Astrocyte (in vitro differentiated cells and primary cell): ENCODE results near the gene C5orf15. TPM values are rescaled to one million over a fixed set of nuclear protein-coding genes. Genes with fewer than 3 reads are reported as not detected.

Experiments used
- DNase-seq: peaks from one replicate; pipeline ENCODE4 v3.0.0-alpha.2; 2010; ENCODE audit warnings: low read depth
- FAIRE-seq: peaks from 2 replicates; lab custom pipeline; 2011; peaks lifted over from hg19 to GRCh38; lab: Jason Lieb, UNC
- H2AFZ ChIP-seq: 2 replicates; pipeline ENCODE4 v1.6.0; 2012; ENCODE audit warnings: low read depth, low read length, inconsistent platforms
- H3K27ac ChIP-seq: 2 replicates; pipeline ENCODE4 v1.5.1; 2011; ENCODE audit warnings: low read depth, low read length, inconsistent platforms
- H3K27me3 ChIP-seq: 2 replicates; pipeline ENCODE4 v1.6.0; 2011; ENCODE audit warnings: low read length, inconsistent platforms; ENCODE audit not compliant: insufficient read depth
- H3K36me3 ChIP-seq: 2 replicates; pipeline ENCODE4 v1.5.1; 2011; ENCODE audit warnings: low read length, inconsistent platforms; ENCODE audit not compliant: insufficient read depth
- H3K4me1 ChIP-seq: 2 replicates; pipeline ENCODE4 v1.5.1; 2011; ENCODE audit warnings: low read length, inconsistent platforms; ENCODE audit not compliant: insufficient read depth
- H3K4me2 ChIP-seq: 2 replicates; pipeline ENCODE4 v1.6.0; 2012; ENCODE audit warnings: low read length, inconsistent platforms
- H3K4me3 ChIP-seq: 2 replicates; pipeline ENCODE4 v1.5.1; 2011; ENCODE audit warnings: low read depth, mild to moderate bottlenecking, low read length, inconsistent platforms; ENCODE audit not compliant: insufficient read depth
- H3K79me2 ChIP-seq: 2 replicates; pipeline ENCODE4 v1.6.0; 2012; ENCODE audit warnings: mild to moderate bottlenecking, low read length, inconsistent platforms; ENCODE audit not compliant: insufficient read depth
- H3K9ac ChIP-seq: 2 replicates; pipeline ENCODE4 v1.6.0; 2012; ENCODE audit warnings: mild to moderate bottlenecking, low read length, inconsistent platforms
- H3K9me3 ChIP-seq: 2 replicates; pipeline ENCODE4 v1.5.1; 2012; ENCODE audit warnings: low read depth, mild to moderate bottlenecking, low read length, inconsistent platforms; ENCODE audit not compliant: insufficient read depth
- H4K20me1 ChIP-seq: 2 replicates; pipeline ENCODE4 v1.6.0; 2012; ENCODE audit warnings: low read length, inconsistent platforms; ENCODE audit not compliant: insufficient read depth
- H3K27ac Mint-ChIP-seq: one replicate; pipeline ENCODE4 v1.8.0; 2021; ENCODE audit warnings: mild to moderate bottlenecking, mixed read lengths; ENCODE audit not compliant: unreplicated experiment
- H3K27me3 Mint-ChIP-seq: one replicate; pipeline ENCODE4 v1.8.0; 2021; ENCODE audit warnings: low read depth, mixed read lengths; ENCODE audit not compliant: unreplicated experiment
- H3K36me3 Mint-ChIP-seq: one replicate; pipeline ENCODE4 v1.8.0; 2021; ENCODE audit warnings: low read depth, mixed read lengths; ENCODE audit not compliant: unreplicated experiment
- H3K4me1 Mint-ChIP-seq: one replicate; pipeline ENCODE4 v1.8.0; 2021; ENCODE audit warnings: low read depth, mixed read lengths; ENCODE audit not compliant: unreplicated experiment
- H3K4me3 Mint-ChIP-seq: one replicate; pipeline ENCODE4 v1.8.0; 2021; ENCODE audit warnings: mild to moderate bottlenecking, moderate library complexity, mixed read lengths; ENCODE audit not compliant: unreplicated experiment
- H3K9me3 Mint-ChIP-seq: one replicate; pipeline ENCODE4 v1.8.0; 2021; ENCODE audit warnings: mild to moderate bottlenecking, mixed read lengths; ENCODE audit not compliant: unreplicated experiment
- EZH2 ChIP-seq: IDR thresholded peaks from 2 replicates; pipeline ENCODE4 v1.6.1; 2012; ENCODE audit warnings: mild to moderate bottlenecking, low read length, inconsistent platforms; ENCODE audit not compliant: insufficient read depth
- total RNA-seq: library from RNA; stranded (reverse); gene quantifications from 2 replicates; pipeline ENCODE4 v1.2.1, GENCODE V29; 2021
- TF ChIP-seq, protein P1 (sequence below): IDR thresholded peaks from 2 replicates; pipeline ENCODE4 v1.5.1; 2011; ENCODE audit warnings: low read depth, mild to moderate bottlenecking, inconsistent platforms, low read length, moderate library complexity; ENCODE audit not compliant: insufficient read depth

The C5orf15 gene
- total RNA-seq, 1 donor from 2014 or later: 88.8 TPM

GRCh38 chr5:133918731-133919130, 49.7 kb downstream of the C5orf15 start:
- no peak for FAIRE-seq
- DNase-seq: no peak
- Histone ChIP-seq H3K36me3 (no peaks in the 10 kb centered on the region), H3K9ac (no peak overlapping the region), H3K4me1 (no peaks in the 10 kb centered on the region), H3K27me3 (peaks cover 2% of the 10 kb centered on the region), H3K79me2 (no peaks in the 10 kb centered on the region), H3K27ac (no peak overlapping the region), H3K9me3 (no peaks in the 10 kb centered on the region), H3K4me3 (no peak overlapping the region), H2AFZ (no peak overlapping the region), H3K4me2 (no peak overlapping the region), H4K20me1 (no peaks in the 10 kb centered on the region)
- no peak overlapping the region for H3K27ac Mint-ChIP-seq
- H3K36me3 Mint-ChIP-seq: peaks cover 2% of the 10 kb centered on the region
- no peak overlapping the region for H3K4me3 Mint-ChIP-seq
- H3K27me3 Mint-ChIP-seq: peaks cover 29% of the 10 kb centered on the region
- no peaks in the 10 kb centered on the region for H3K4me1 Mint-ChIP-seq
- H3K9me3 Mint-ChIP-seq: no peaks in the 10 kb centered on the region
- TF ChIP-seq, protein P1, sequence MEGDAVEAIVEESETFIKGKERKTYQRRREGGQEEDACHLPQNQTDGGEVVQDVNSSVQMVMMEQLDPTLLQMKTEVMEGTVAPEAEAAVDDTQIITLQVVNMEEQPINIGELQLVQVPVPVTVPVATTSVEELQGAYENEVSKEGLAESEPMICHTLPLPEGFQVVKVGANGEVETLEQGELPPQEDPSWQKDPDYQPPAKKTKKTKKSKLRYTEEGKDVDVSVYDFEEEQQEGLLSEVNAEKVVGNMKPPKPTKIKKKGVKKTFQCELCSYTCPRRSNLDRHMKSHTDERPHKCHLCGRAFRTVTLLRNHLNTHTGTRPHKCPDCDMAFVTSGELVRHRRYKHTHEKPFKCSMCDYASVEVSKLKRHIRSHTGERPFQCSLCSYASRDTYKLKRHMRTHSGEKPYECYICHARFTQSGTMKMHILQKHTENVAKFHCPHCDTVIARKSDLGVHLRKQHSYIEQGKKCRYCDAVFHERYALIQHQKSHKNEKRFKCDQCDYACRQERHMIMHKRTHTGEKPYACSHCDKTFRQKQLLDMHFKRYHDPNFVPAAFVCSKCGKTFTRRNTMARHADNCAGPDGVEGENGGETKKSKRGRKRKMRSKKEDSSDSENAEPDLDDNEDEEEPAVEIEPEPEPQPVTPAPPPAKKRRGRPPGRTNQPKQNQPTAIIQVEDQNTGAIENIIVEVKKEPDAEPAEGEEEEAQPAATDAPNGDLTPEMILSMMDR: no peak
- no peak for TF ChIP-seq EZH2

DNA sequence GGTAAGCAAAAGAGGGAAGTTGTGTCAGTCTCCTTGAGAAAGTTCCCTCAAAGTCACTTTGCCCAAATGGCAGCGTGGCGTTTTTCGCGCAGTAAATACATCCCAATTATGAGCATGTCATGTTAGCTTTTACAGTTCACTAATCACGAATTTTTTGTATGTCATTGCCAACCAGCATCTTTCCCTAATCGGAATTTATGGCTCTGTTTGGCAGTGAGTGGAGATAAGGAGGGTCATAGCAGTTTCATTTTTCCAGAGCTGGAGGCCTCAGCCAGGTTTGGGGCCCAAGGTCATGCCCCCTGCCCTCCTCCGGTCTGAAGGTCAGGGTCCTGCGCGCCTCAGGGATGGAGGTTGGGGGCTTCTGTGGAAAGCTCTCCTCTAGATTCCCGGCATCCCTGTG, 50.1 kb downstream of the C5orf15 start:
- TF ChIP-seq, protein P1: no peak
- TF ChIP-seq EZH2: no peak
- Mint-ChIP-seq H3K4me1 (no peaks in the 10 kb centered on the region), H3K27ac (no peak overlapping the region), H3K27me3 (peaks cover 29% of the 10 kb centered on the region), H3K9me3 (no peaks in the 10 kb centered on the region), H3K4me3 (no peak overlapping the region), H3K36me3 (peaks cover 2% of the 10 kb centered on the region)
- Histone ChIP-seq H3K9ac (no peak overlapping the region), H3K27me3 (peaks cover 2% of the 10 kb centered on the region), H2AFZ (no peak overlapping the region), H3K27ac (no peak overlapping the region), H3K79me2 (no peaks in the 10 kb centered on the region), H3K4me3 (no peak overlapping the region), H3K4me2 (no peak overlapping the region), H3K9me3 (no peaks in the 10 kb centered on the region), H4K20me1 (no peaks in the 10 kb centered on the region), H3K36me3 (no peaks in the 10 kb centered on the region), H3K4me1 (no peaks in the 10 kb centered on the region)
- DNase-seq: no peak
- no peak for FAIRE-seq

GRCh38 chr5:133917785-133918184, 50.6 kb downstream of the C5orf15 start:
- Histone ChIP-seq H3K4me3 (no peak overlapping the region), H3K9me3 (no peaks in the 10 kb centered on the region), H2AFZ (no peak overlapping the region), H3K36me3 (no peaks in the 10 kb centered on the region), H4K20me1 (no peaks in the 10 kb centered on the region), H3K27ac (no peak overlapping the region), H3K27me3 (peaks cover 2% of the 10 kb centered on the region), H3K4me2 (no peak overlapping the region), H3K4me1 (no peaks in the 10 kb centered on the region), H3K9ac (no peak overlapping the region), H3K79me2 (no peaks in the 10 kb centered on the region)
- Mint-ChIP-seq H3K36me3 (peaks cover 2% of the 10 kb centered on the region), H3K27me3 (peaks cover 32% of the 10 kb centered on the region), H3K4me3 (no peak overlapping the region), H3K27ac (no peak overlapping the region), H3K4me1 (no peaks in the 10 kb centered on the region), H3K9me3 (no peaks in the 10 kb centered on the region)
- DNase-seq (no peak), FAIRE-seq (no peak)
- no peak for TF ChIP-seq EZH2
- TF ChIP-seq, protein P1: no peak
